Measurements from ENCODE around the gene LMOD2. TPM values are rescaled to one million over a fixed set of nuclear protein-coding genes. Genes with fewer than 3 reads are reported as not detected.

Gene LMOD2
- total RNA-seq, 4 donors from 2014 or later = not detected

DNA sequence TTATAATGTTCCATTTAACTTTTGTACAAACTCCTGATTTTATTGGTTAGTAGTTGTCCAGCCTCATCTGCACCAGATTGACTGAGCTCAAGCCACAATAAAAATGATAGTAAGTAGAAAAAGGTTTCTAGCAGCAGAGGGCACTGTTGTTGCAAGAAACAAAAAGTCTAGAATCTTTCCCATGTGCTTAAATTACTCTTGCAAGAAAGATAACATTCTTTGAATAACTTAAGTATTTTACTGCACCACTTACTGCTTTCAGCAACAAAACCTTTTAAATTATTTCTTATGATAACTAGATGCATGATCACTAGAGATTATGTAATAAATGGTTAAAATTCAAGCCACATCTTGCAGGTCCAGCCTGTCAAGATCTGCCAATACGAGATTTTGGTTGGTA lies 27.0 kb downstream of the LMOD2 start:
- Histone ChIP-seq H3K4me1 (no peaks in the 10 kb centered on the region), H3K27me3 (no peaks in the 10 kb centered on the region), H3K9me3 (no peaks in the 10 kb centered on the region), H3K27ac (no peak overlapping the region), H3K4me3 (no peak overlapping the region), H3K36me3 (peaks cover 0 to 71% (median 0%) of the 10 kb centered on the region in 3 donors)
- no peak for DNase-seq
- WGBS, 2 donors = 75 to 79% methylated on average over 1 of the region's 1 CpG
- intact Hi-C loops (cut with DNase I) = no loop called here
- TF ChIP-seq, protein P1, sequence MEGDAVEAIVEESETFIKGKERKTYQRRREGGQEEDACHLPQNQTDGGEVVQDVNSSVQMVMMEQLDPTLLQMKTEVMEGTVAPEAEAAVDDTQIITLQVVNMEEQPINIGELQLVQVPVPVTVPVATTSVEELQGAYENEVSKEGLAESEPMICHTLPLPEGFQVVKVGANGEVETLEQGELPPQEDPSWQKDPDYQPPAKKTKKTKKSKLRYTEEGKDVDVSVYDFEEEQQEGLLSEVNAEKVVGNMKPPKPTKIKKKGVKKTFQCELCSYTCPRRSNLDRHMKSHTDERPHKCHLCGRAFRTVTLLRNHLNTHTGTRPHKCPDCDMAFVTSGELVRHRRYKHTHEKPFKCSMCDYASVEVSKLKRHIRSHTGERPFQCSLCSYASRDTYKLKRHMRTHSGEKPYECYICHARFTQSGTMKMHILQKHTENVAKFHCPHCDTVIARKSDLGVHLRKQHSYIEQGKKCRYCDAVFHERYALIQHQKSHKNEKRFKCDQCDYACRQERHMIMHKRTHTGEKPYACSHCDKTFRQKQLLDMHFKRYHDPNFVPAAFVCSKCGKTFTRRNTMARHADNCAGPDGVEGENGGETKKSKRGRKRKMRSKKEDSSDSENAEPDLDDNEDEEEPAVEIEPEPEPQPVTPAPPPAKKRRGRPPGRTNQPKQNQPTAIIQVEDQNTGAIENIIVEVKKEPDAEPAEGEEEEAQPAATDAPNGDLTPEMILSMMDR (IDR thresholded peaks at IDR 0.05) = peak in 5 of 6 experiments; percentile 22 to 52 (median 32)
- no peak for TF ChIP-seq POLR2A (IDR thresholded peaks at IDR 0.05)

DNA sequence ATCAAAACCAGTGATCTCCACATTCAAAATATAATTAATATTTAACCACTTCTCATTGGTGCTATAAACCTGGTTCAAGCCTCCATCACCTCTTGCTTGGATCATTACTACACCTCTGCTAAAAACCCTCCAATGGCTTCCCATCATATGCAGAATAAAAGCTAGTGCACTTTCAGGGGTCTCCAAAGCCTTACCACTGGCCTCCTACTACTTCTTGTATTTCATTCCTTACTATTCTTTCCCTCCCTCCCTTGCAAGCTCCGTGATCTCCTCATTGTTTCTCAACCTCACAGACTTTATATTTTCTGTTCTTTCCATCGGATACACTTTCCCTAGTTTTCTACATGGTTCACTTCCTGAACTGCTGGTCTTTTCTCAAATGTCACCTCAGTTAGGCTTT lies 31.5 kb downstream of the LMOD2 start:
- no peak overlapping the region for H3K4me3 ChIP-seq
- no peaks in the 10 kb centered on the region for H3K4me1 ChIP-seq
- 95 to 100% methylated on average over 2 of the region's 2 CpGs for WGBS, 2 donors
- TF ChIP-seq, protein P1 (IDR thresholded peaks at IDR 0.05) = no peak
- no peak for TF ChIP-seq POLR2A (IDR thresholded peaks at IDR 0.05)
- peaks cover 0 to 87% (median 0%) of the 10 kb centered on the region in 3 donors for H3K36me3 ChIP-seq
- no peaks in the 10 kb centered on the region for H3K9me3 ChIP-seq
- intact Hi-C loops (cut with DNase I) = no loop called here
- no peak for DNase-seq
- no peak overlapping the region for H3K27ac ChIP-seq
- no peaks in the 10 kb centered on the region for H3K27me3 ChIP-seq

DNA sequence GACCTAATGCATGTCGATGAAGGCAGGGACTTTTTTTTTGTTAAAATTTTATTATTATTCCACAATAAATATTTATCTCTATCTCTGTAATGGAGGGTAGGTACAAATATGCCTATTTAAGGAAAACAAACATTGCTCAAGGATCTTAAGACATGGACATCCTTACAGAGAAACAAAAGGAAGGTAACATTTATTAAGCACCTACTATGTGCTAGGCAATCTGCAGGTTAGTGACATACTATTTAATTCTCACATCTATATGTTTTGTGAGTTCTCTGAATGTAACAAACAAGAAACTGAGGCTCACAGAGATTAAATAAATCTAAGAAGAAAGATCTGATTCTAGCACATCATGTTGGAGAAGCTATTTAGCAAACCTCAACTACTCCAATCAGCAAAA lies 32.1 kb downstream of the LMOD2 start:
- TF ChIP-seq, protein P1 (IDR thresholded peaks at IDR 0.05) = no peak
- no peak for TF ChIP-seq POLR2A (IDR thresholded peaks at IDR 0.05)
- DNase-seq = no peak
- H3K36me3 ChIP-seq = peaks cover 4 to 88% (median 5%) of the 10 kb centered on the region in 3 donors
- H3K27me3 ChIP-seq = no peaks in the 10 kb centered on the region
- 85 to 93% methylated on average over 1 of the region's 1 CpG for WGBS, 2 donors
- intact Hi-C loops (cut with DNase I) = no loop called here
- no peak overlapping the region for H3K27ac ChIP-seq
- H3K4me3 ChIP-seq = no peak overlapping the region
- no peaks in the 10 kb centered on the region for H3K9me3 ChIP-seq
- H3K4me1 ChIP-seq = no peaks in the 10 kb centered on the region

DNA sequence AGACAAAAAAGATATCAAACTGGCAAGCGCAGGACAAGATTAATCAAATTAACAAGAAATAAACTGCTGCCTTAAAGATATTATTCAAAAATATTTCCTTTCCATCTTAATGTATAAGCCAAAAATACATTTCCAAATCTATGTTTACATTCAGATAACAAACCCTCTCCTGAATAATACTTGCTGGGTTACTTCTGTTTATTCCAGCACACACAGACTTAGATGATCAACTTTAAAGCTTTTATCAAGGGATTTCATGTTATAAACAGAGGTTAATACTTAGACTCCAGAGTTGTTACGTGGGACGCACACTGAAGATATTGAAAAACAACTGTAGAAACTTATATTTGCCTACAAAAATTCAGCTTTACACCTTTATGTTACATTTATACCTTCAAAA lies 33.6 kb downstream of the LMOD2 start:
- Histone ChIP-seq H3K9me3 (no peaks in the 10 kb centered on the region), H3K4me3 (no peak overlapping the region), H3K27ac (no peak overlapping the region), H3K27me3 (no peaks in the 10 kb centered on the region), H3K36me3 (peaks cover 4 to 87% (median 6%) of the 10 kb centered on the region in 3 donors), H3K4me1 (no peaks in the 10 kb centered on the region)
- TF ChIP-seq, protein P1 (IDR thresholded peaks at IDR 0.05) = no peak
- no peak for TF ChIP-seq POLR2A (IDR thresholded peaks at IDR 0.05)
- intact Hi-C loops (cut with DNase I) = no loop called here
- 71 to 78% methylated on average over 3 of the region's 3 CpGs for WGBS, 2 donors
- DNase-seq = no peak

GRCh38 chr7:123690550-123690949 lies 34.9 kb downstream of the LMOD2 start:
- WGBS, 2 donors = 91 to 98% methylated on average over 2 of the region's 2 CpGs
- Histone ChIP-seq H3K27me3 (no peaks in the 10 kb centered on the region), H3K9me3 (no peaks in the 10 kb centered on the region), H3K4me3 (no peak overlapping the region), H3K36me3 (peaks cover 4 to 86% (median 6%) of the 10 kb centered on the region in 3 donors), H3K4me1 (no peaks in the 10 kb centered on the region), H3K27ac (no peak overlapping the region)
- no peak for TF ChIP-seq POLR2A (IDR thresholded peaks at IDR 0.05)
- TF ChIP-seq, protein P1 (IDR thresholded peaks at IDR 0.05) = no peak
- no peak for DNase-seq
- intact Hi-C loops (cut with DNase I) = no loop called here

Data from esophagus squamous epithelium (tissue), 5 donors.